ENCODE data around the gene CXCR1.
"Not testable (repeated sequence)": the region's sequence is repeated elsewhere in the genome, so short reads cannot be mapped to it uniquely, and the experiment has no call there.

Gene CXCR1

DNA sequence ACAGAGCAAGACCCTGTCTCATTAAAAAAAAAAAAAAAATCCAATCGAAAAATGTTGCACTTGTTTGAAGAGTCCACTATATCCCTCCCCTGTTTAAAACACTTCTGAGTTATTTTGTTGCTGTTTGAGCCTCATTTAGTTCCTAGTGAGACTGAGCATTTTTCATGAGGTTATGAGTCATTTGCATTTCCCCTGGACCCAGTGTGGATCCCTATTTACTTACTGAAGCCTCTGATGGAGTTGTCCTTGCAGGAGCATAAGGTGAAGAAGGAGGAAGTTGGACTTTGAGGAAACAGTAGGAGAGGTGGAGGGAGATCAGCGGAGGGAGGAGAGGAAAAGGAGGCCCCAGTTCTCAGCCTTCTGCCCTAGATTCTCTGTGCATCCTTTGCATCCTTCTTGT lies 5.1 kb downstream of the CXCR1 start:
- DNase-seq (ENCODE audit: low read depth in 2 of 2), result no peak

DNA sequence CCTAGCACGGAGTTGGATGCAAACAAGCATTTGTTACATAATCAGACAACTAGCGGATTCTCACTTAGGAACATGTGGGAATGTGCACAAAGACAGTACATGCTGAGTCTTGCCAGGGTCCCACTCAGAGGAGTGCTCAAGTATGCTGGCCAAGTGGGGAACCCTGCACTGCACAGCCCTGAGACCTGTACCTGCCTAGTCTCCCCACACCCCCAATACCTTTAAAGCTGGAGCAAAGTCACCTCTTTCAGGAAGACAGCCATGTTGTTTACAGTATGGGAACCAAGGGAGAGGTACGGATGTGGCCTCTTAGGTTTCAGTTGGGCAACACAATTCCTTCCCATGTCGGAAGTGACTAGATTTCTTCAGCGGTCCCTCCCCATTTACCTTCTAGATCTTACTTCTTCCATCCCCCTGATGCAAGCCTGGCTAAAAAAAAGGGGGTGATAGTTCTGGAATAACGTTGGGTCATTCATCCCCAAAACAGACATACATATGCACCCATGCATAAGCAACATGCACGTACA lies 10.7 kb downstream of the CXCR1 start:
- DNase-seq (ENCODE audit: low read depth in 2 of 2), result no peak

DNA sequence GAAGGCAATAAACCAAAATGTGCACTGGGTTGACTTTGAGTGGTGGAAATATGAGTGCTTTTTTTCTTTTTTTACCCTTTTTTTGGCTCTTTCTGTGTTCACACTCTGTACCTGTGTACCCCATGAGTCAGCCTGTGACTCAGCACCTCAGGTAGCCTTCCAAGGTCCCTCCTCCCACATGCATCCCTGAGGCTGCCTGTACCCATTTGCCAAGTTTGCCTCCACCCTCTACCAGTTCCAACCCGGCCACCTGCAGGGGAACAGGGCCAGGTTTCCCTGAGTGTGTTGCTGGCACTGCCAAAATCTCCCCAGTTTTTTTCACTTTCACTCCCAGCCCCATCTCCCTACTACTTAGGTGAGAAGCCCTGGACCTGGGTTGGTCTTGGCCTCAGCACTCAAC lies 14.0 kb downstream of the CXCR1 start:
- no peak for DNase-seq (ENCODE audit: low read depth in 2 of 2)

GRCh38 chr2:218152172-218152571 lies 14.6 kb downstream of the CXCR1 start:
- no peak for DNase-seq (ENCODE audit: low read depth in 2 of 2)

- no peak for DNase-seq (ENCODE audit: low read depth in 2 of 2)
Measured at GRCh38 chr2:218149848-218150440, 16.8 kb downstream of the CXCR1 start.

GRCh38 chr2:218149098-218149497 lies 17.7 kb downstream of the CXCR1 start:
- no peak for DNase-seq (ENCODE audit: low read depth in 2 of 2)

GRCh38 chr2:218146056-218146455 lies 20.7 kb downstream of the CXCR1 start:
- DNase-seq (ENCODE audit: low read depth in 2 of 2), result no peak

DNA sequence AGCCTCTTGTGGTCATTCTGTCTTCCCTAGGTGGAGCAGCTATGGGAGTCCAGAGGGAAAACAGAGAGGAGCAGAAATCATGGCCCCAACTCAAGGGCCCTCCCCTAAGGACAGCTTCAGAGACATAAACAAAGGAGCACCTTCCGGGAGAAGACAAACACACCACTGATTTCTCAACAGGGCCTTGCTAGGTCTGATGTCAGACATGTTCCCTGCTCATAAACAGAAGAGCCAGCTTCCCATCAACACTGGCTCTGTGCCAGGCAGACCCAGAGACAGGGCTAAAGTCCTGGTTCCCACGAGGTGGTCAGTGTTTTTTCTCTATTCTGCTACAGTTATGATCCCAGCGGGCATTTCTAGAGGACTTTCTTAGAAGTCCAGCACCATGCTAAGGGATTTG lies 21.6 kb downstream of the CXCR1 start:
- DNase-seq (ENCODE audit: low read depth in 2 of 2), result no peak

DNA sequence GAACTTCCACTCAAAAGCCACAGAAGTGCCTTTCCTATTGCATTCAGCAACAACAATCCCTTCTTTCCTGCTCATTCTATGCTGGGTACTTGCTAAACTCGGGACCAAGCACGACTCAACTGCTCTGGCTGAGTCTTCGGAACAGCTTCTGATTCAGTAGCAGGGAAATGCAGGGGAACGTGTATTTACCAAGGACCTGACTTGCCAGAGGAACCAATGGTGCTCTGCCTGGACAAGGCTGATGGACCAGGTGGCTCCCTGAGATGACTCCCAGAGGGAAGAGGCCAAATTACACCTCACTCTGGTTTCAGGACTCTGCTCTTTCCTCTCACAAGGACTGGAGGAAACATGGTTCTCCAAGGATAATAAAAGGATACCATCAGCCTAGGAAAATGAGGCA lies 28.7 kb downstream of the CXCR1 start:
- no peak for DNase-seq (ENCODE audit: low read depth in 2 of 2)

- DNase-seq (ENCODE audit: low read depth in 2 of 2), result no peak
Measured at GRCh38 chr2:218137514-218137913, 29.2 kb downstream of the CXCR1 start.

DNA sequence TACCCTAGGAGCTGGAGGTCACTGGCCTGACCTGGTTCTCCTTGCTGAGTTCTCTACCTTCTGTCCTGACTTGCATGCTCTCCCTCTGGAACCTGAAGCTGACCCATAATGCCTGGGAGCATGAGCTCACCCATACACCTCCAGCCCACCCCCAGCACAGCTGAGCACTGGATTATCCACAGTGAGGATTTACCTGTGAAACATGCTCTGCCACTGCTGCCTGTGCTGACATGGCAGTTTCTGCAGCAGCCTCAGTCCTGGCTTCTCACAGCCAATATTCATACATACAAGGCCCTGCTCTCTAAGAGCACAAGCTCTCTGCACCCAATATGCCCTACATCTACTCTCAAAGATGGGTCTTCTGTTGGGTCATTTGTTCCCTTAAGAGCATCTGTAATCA lies 35.9 kb downstream of the CXCR1 start:
- DNase-seq (ENCODE audit: low read depth in 2 of 2), result no peak

DNA sequence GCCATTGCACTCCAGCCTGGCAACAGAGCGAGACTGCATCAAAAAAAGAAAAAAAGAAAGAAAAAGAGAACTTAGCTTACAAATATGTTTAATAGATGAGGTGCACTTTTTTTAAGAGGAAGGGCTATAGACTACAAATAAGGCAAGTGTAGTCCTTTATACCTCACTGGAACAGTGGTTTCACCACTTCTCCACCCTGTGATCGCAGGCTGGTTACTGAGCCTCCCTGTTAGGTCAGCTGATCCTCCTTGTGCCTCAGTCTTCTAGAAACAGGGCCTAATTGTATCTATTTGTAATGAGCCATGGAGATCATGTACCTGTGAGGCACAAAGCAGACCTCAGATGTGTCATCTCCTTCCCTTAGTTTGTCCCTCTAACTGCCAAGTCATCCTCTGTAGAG lies 36.4 kb downstream of the CXCR1 start:
- no peak for DNase-seq (ENCODE audit: low read depth in 2 of 2)

DNA sequence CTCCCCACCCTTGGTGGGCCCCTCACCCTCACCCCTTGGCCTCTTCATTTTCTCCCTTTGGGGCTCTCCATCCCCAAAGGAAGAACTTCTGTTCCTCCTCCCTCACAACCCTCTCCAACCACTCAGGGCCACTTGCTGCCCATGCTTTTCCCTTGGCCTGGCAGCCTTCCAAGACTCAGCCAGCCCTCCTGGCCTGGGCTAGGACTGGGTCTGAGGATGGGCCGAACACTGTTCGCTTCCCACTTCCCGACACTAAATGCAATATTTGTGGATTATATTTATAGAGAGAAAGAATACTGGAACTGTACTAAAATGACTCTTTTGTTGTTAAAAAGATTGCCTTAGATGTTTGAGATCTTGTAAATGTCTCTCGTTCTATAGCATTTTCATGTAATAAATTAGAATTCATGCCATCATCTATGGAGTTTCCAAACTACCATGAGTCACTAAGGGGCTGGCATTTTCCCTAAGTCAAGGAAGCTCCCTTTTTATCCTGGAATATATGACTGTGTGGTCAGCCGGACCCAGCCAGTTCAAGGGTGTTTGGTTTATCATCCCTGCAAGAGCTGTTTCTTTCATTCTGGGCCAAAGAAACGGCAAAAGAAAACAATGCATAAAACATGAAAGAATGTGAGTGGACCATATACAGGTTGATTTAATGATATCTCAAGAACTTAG lies 37.2 kb downstream of the CXCR1 start:
- no peak for DNase-seq (ENCODE audit: low read depth in 2 of 2)

- no peak for DNase-seq (ENCODE audit: low read depth in 2 of 2)
Measured at GRCh38 chr2:218128781-218129457, 37.8 kb downstream of the CXCR1 start.

DNA sequence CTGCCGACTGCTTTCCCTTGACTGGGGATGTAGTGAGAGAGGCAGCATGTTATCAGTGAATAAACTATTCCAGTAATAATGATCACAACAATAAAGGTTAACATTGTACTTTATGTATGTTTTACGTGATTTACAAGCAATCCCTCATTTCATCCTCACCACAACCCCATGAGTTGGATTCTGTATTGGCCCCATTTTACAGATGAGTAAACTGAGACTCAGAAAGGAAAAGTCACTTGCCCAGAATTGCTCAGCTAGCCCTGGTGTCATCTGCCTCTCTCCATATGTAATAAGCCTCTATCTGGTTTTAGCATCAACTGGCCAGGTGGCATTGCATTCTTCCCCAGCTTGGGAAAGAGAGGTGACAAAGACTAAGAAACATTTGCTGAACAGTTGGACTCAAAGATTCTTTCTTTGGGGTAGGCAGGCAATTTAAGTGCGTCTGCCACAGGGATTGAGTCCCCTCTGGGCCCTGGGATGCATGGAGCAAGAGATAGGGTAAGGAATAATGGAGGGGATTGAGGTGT lies 38.8 kb downstream of the CXCR1 start:
- DNase-seq (ENCODE audit: low read depth in 2 of 2), result no peak

DNA sequence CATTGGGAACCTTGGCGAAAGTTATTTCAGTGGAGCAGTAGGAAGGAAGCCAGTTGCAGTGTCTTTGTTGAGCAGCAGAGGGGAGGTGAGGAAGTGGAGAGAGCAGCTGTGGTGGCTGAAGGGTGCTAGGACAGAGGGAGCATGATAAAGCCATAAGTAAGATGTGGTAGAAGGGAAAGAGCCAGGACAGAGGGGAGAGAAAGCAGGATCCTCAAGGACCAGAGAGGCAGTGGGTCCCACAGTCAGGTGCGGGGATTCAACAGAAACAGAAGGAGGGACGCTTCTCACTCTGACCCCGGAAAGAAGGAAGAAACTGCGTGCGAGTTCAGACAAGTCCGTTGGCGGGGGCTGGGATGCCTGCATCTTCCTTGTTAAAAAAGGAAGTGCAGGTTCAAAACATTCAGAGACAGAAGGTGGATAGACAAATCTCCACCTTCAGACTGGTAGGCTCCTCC lies 41.1 kb downstream of the CXCR1 start, which contains the start of gene CXCR2:
TSS of gene CXCR2 (plus strand) at position 403 of the 455 bp plus-strand sequence. CDS start 8,774 bp downstream, outside the sequence.
- DNase-seq (ENCODE audit: low read depth in 2 of 2), result no peak

- DNase-seq (ENCODE audit: low read depth in 2 of 2), result no peak
Measured at GRCh38 chr2:218125095-218125494, 41.7 kb downstream of the CXCR1 start.

DNA sequence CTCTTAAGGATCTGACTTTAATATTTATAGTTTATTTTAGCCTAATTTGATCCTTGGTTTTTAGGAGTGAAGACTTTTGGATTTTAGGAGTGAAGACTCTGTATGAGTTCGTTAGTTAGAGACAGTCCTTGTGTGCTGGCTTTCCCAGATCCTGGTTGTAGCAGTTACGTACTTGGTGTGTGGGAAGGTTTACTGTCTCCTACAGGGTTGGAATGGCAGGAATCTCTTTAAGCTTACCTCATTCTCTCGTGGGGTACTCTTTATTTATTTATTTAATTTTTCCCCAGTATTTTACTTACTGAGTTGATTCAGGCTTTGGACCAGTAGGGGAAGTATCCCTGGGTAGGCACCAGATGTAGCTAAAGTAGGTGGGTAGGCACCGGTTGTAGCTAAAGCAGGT lies 42.8 kb downstream of the CXCR1 start:
- DNase-seq (ENCODE audit: low read depth in 2 of 2), result no peak

DNA sequence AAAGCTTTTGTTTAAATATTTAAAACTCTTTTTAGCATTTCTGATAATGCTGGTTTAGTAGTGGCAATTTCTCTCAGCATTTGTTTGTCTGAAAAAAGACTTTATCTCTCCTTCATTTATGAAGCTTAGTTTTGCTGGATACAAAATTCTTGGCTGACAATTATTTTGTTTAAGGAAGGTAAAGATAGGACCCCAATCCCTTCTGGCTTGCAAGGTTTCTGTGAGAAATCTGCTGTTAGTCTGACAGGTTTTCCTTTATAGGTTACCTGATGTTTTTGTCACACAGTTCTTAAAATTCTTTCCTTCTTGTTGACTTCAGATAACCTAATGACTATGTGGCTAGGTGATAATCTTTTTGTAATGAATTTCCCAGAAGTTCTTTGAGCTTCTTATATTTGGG lies 44.5 kb downstream of the CXCR1 start:
- not testable (repeated sequence) for DNase-seq (ENCODE audit: low read depth in 2 of 2)

- not testable (repeated sequence) for DNase-seq (ENCODE audit: low read depth in 2 of 2)
Measured at GRCh38 chr2:218121789-218122188, 45.0 kb downstream of the CXCR1 start.

Data from stimulated activated CD8-positive, alpha-beta memory T cell treated with anti-CD3 and anti-CD28 coated beads, Interleukin-15, amount 100 ng/mL, for 48 hours (primary cell).